ENCODE measurements around the gene DMRT1. TPM values are rescaled to one million over a fixed set of nuclear protein-coding genes. Genes with fewer than 3 reads are reported as not detected.

The DMRT1 gene
- total RNA-seq, 1 donor from 2014 or later, result not detected

GRCh38 chr9:970151-970996, 128.9 kb downstream of the DMRT1 start:
- peaks cover 22% of the 10 kb centered on the region for H3K4me1 Mint-ChIP-seq (ENCODE audit: low read depth)
- H3K27me3 Mint-ChIP-seq, result peaks cover 93% of the 10 kb centered on the region
- peak overlapping the region; percentile 33 for H3K27ac Mint-ChIP-seq
- no peaks in the 10 kb centered on the region for H3K9me3 Mint-ChIP-seq (ENCODE audit: low read depth)
- peak overlapping the region; percentile 29 for H3K4me3 Mint-ChIP-seq (ENCODE audit: low read depth)
- TF ChIP-seq CTCF (IDR thresholded peaks at IDR 0.05; ENCODE audit: unreplicated experiment), result no peak
- H3K36me3 Mint-ChIP-seq (ENCODE audit: insufficient read depth), result no peaks in the 10 kb centered on the region
- no peak for DNase-seq (ENCODE audit: low spot score, unreplicated experiment)

DNA sequence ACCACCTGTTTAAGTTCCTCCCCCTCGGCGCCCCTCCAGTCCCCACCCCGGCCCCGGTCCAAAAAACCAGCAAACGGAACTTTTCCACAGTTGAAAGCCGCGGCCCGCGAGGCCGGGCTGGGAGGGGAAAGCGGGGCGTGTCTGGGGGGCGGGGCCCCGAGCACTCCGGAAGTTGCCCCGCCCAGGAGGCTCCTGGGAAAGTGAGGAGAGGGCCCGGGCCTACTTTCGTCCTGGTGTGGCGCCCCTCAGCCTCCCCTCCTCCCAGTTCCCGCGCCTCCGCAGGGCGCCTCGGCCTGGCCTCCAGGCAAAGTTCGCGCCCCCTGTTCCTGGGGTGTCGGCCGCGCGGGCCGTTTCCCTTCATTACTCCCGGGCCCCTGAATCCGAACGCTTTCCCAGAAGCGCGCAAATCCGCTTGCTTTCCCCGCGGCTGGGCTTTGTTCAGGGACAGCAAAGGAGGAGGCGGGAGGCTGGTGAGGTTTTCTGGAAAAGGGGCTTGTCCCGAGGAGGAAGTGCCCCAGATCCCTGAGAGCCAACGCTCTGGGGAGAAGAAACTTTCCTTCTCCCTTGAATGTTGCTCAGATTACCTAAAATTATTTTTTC, 130.5 kb downstream of the DMRT1 start:
- Mint-ChIP-seq H3K4me3 (ENCODE audit: low read depth) (peak overlapping the region; percentile 52), H3K9me3 (ENCODE audit: low read depth) (no peaks in the 10 kb centered on the region), H3K36me3 (ENCODE audit: insufficient read depth) (no peaks in the 10 kb centered on the region), H3K27ac (no peak overlapping the region), H3K4me1 (ENCODE audit: low read depth) (peaks cover 24% of the 10 kb centered on the region), H3K27me3 (peaks cover 87% of the 10 kb centered on the region)
- TF ChIP-seq CTCF (IDR thresholded peaks at IDR 0.05; ENCODE audit: unreplicated experiment), result no peak
- DNase-seq (ENCODE audit: low spot score, unreplicated experiment), result no peak

DNA sequence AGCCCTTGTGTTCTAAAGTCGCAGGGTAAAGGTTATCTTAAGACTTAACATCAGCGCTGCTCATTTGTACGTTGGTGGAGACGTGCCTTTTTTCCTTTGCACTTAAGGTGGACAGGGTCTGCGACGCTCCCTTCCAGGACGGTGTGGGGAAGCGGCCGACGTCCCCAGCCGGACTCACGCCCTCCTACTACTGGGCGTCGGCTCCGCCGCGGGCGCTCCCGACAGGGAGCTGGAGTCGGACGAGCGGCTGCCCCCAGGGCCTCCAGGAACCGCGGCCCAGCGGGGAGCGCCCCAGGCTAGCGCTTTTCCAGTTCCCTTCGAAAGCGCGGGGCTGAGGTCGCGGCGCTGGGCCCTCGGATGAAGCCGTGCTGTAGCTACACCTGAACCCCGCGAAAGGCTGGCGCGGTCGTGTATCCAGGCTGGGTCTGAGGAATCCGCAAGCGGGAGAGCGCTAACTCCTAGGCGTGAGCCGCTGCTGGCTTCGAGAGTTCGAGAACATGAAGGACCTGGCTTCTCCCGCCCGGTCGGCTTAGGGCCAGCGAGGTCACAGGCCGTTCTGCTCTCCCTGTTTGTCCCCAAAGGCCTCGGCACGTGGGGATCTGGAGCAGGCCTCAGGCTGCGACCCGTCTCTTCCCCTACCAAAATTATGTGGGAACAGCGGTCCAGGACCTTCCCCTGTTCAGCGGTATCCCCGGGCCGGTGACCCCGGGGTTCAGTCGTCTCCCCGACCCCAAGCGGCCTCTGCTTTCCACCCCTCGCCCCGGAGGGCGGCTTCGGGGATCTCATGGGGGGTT, 131.2 kb downstream of the DMRT1 start:
- H3K9me3 Mint-ChIP-seq (ENCODE audit: low read depth), result no peaks in the 10 kb centered on the region
- peak overlapping the region; percentile 52 for H3K4me3 Mint-ChIP-seq (ENCODE audit: low read depth)
- no peak for DNase-seq (ENCODE audit: low spot score, unreplicated experiment)
- no peak overlapping the region for H3K27ac Mint-ChIP-seq
- H3K27me3 Mint-ChIP-seq, result peaks cover 85% of the 10 kb centered on the region
- peaks cover 22% of the 10 kb centered on the region for H3K4me1 Mint-ChIP-seq (ENCODE audit: low read depth)
- TF ChIP-seq CTCF (IDR thresholded peaks at IDR 0.05; ENCODE audit: unreplicated experiment), result no peak
- no peaks in the 10 kb centered on the region for H3K36me3 Mint-ChIP-seq (ENCODE audit: insufficient read depth)

- Mint-ChIP-seq H3K4me3 (ENCODE audit: low read depth) (no peak overlapping the region), H3K27me3 (peaks cover 85% of the 10 kb centered on the region), H3K27ac (peak overlapping the region; percentile 4), H3K4me1 (ENCODE audit: low read depth) (peaks cover 22% of the 10 kb centered on the region), H3K36me3 (ENCODE audit: insufficient read depth) (no peaks in the 10 kb centered on the region), H3K9me3 (ENCODE audit: low read depth) (no peaks in the 10 kb centered on the region)
- DNase-seq (ENCODE audit: low spot score, unreplicated experiment), result no peak
- no peak for TF ChIP-seq CTCF (IDR thresholded peaks at IDR 0.05; ENCODE audit: unreplicated experiment)
Observed at GRCh38 chr9:973295-973834, 131.9 kb downstream of the DMRT1 start.

All from progenitor cell of endocrine pancreas (in vitro differentiated cells).